Neural progenitor cell (in vitro differentiated cells): ENCODE data around the gene ZNF516. TPM values are rescaled to one million over a fixed set of nuclear protein-coding genes. Genes with fewer than 3 reads are reported as not detected.

Experiments
- DNase-seq: peaks from one replicate; pipeline ENCODE4 v3.0.0-alpha.2; 2016; ENCODE audit warnings: low spot score
- H2AFZ ChIP-seq: fragments of 200-600 bp; sonication (generic); replicated peaks from 2 replicates; pipeline ENCODE4 v1.6.1; 2016; ENCODE audit warnings: antibody characterized with exemption
- H3F3A ChIP-seq: fragments of 200-600 bp; sonication (generic); 2 replicates; pipeline ENCODE4 v1.6.1; 2016; ENCODE audit warnings: antibody characterized with exemption, low read depth
- H3K27ac ChIP-seq: fragments of 200-600 bp; sonication (generic); 2 replicates; pipeline ENCODE4 v1.5.1; 2016; ENCODE audit warnings: mild to moderate bottlenecking
- H3K27me3 ChIP-seq: fragments of 200-600 bp; sonication (generic); 2 replicates; pipeline ENCODE4 v1.6.1; 2016; ENCODE audit warnings: mild to moderate bottlenecking, moderate library complexity
- H3K36me3 ChIP-seq: fragments of 200-600 bp; sonication (generic); 2 replicates; pipeline ENCODE4 v1.5.1; 2016
- H3K4me1 ChIP-seq: fragments of 200-600 bp; sonication (generic); 2 replicates; pipeline ENCODE4 v1.6.1; 2016; ENCODE audit warnings: mixed run types
- H3K4me2 ChIP-seq: fragments of 200-600 bp; sonication (generic); 2 replicates; pipeline ENCODE4 v1.6.1; 2016
- H3K4me3 ChIP-seq: fragments of 200-600 bp; sonication (generic); 2 replicates; pipeline ENCODE4 v1.5.1; 2016
- H3K79me2 ChIP-seq: fragments of 200-600 bp; sonication (generic); 2 replicates; pipeline ENCODE4 v1.6.1; 2016; ENCODE audit warnings: low read depth
- H3K9ac ChIP-seq: fragments of 200-600 bp; sonication (generic); 2 replicates; pipeline ENCODE4 v1.6.1; 2016
- H3K9me3 ChIP-seq: fragments of 200-600 bp; sonication (generic); 2 replicates; pipeline ENCODE4 v1.5.1; 2016; ENCODE audit warnings: low read depth
- H4K20me1 ChIP-seq: fragments of 200-600 bp; sonication (generic); 2 replicates; pipeline ENCODE4 v1.6.1; 2016; ENCODE audit warnings: low read depth
- H3K27ac Mint-ChIP-seq: 3 replicates; pipeline ENCODE4 v1.8.0; 2021; ENCODE audit warnings: mixed read lengths
- H3K27me3 Mint-ChIP-seq: 2 replicates; pipeline ENCODE4 v1.8.0; 2022; ENCODE audit warnings: low read depth, mild to moderate bottlenecking, inconsistent platforms, moderate library complexity, mixed read lengths; ENCODE audit not compliant: insufficient read depth
- H3K36me3 Mint-ChIP-seq: 3 replicates; pipeline ENCODE4 v1.8.0; 2021; ENCODE audit warnings: mixed read lengths
- H3K4me1 Mint-ChIP-seq: 3 replicates; pipeline ENCODE4 v1.8.0; 2021; ENCODE audit warnings: mixed read lengths
- H3K4me3 Mint-ChIP-seq: 3 replicates; pipeline ENCODE4 v1.8.0; 2021; ENCODE audit warnings: mild to moderate bottlenecking, moderate library complexity, mixed read lengths
- H3K9me3 Mint-ChIP-seq: 3 replicates; pipeline ENCODE4 v1.8.0; 2020; ENCODE audit warnings: mixed read lengths
- CTCF ChIP-seq: fragments of 200-600 bp; sonication (generic); IDR thresholded peaks from 2 replicates; pipeline ENCODE4 v1.5.1; 2017; ENCODE audit warnings: antibody characterized with exemption, mild to moderate bottlenecking
- EZH2 ChIP-seq: fragments of 200-600 bp; sonication (generic); IDR thresholded peaks from 2 replicates; pipeline ENCODE4 v1.6.1; 2017; ENCODE audit warnings: antibody characterized with exemption, mild to moderate bottlenecking, moderate library complexity
- EZH2phosphoT487 ChIP-seq: fragments of 200-600 bp; sonication (generic); IDR thresholded peaks from 2 replicates; pipeline ENCODE4 v1.6.1; 2017; ENCODE audit warnings: antibody characterized with exemption
- total RNA-seq: library from RNA; depleted of rRNA; stranded (reverse); fragments of >200 nt; gene quantifications from 2 replicates; pipeline ENCODE4 v1.2.3, GENCODE V29; 2015; ENCODE audit warnings: low replicate concordance

Gene ZNF516
- total RNA-seq, 1 donor from 2014 or later: 45.5 TPM

DNA sequence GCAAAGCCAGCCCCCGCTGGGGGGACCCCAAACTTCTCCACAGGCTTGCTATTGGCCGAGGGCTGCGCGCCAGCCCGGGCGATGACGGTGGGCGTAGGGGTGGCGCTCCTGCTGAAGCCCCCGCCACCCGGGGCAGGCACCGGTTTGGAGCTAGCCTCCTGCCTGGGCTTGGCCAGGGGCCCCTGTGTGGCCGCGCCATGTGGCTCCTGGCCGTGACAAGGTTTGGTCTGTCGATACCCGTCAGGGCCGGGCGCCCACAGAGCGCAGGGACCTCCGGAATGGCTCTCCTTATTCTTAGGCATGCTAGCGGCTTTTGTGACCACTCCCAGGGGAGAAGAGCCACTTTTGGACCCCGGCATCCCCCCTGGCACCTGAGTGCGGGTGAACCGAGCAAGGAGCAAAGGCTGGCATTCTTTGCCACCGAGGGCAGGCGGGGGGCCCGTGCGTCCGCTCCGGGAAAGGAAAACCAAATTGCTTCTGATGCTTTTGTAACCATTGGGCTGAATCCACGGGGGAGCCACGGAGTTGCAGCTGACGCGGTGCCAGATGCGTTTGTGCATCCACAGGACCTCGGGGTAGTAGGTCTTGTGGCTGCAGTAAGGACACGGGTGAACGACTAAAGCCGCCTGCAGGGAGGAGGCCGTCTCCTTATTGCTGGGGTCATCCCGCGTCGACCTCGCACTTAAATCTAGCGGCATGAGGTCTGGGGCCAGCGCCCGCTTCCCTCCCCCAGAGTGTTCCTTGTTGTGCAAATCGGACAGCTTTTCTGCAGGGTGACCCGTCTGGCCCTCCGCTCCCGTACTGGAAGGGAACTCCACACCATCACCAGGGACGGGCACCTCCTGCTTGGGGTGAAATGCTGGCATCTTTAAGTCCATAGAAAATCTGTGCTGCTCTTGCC lies 115.6 kb downstream of the ZNF516 start:
- H3K4me1 Mint-ChIP-seq: peaks cover 8% of the 10 kb centered on the region
- H3K4me3 Mint-ChIP-seq: no peak overlapping the region
- H3K4me1 ChIP-seq: no peaks in the 10 kb centered on the region
- no peak for DNase-seq
- H3K27me3 ChIP-seq: no peaks in the 10 kb centered on the region
- H3K27me3 Mint-ChIP-seq: peaks cover 14% of the 10 kb centered on the region
- H3K27ac ChIP-seq: no peak overlapping the region
- peaks cover 45% of the 10 kb centered on the region for H3K36me3 Mint-ChIP-seq
- H3F3A ChIP-seq: peaks cover 3% of the 10 kb centered on the region
- H3K36me3 ChIP-seq: no peaks in the 10 kb centered on the region
- no peak overlapping the region for H3K4me3 ChIP-seq
- no peak for TF ChIP-seq EZH2
- TF ChIP-seq EZH2phosphoT487: no peak
- no peak for TF ChIP-seq CTCF
- H3K79me2 ChIP-seq: peaks cover 43% of the 10 kb centered on the region
- H3K9me3 Mint-ChIP-seq: no peaks in the 10 kb centered on the region
- H2AFZ ChIP-seq: no peak overlapping the region
- no peak overlapping the region for H3K27ac Mint-ChIP-seq
- H3K9me3 ChIP-seq: no peaks in the 10 kb centered on the region
- H4K20me1 ChIP-seq: peaks cover 86% of the 10 kb centered on the region
- H3K9ac ChIP-seq: no peak overlapping the region
- H3K4me2 ChIP-seq: no peak overlapping the region

DNA sequence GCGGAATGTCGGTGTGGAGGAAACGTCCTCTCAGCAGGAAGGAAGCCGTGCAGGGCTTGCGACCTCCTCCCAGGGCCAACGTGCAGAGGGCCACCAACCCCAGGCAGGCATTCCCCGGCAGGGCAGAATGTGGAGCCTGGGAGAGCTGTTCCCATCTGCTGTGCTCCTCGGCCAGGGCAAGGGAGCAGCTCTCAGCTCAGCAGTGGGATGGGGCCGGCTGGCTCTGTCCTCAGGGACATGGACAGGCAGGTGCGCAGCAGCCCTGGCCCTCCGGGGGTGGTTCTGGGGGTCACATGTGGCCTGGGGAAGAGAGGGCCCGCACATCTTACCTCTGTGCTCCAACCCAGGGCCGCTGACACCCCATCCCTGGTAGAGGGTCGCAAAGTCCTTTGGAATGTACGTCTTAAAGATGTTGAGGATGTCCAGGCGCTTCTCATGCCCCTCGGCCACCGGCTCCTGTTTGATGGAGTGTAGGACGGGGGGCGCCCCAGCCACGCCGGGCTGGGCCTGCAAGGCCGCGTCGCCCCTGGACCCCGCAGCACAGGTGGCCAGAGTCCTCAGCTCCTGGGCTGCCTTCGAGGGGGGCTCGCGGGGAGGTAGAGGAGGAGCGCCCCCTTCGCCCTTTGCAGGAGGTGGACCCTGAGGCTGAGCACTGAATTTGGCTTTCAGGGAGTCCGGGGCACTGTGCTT lies 116.4 kb downstream of the ZNF516 start:
- Histone ChIP-seq H3K79me2 (peaks cover 49% of the 10 kb centered on the region), H3K4me1 (no peaks in the 10 kb centered on the region), H3K9me3 (no peaks in the 10 kb centered on the region), H4K20me1 (peaks cover 90% of the 10 kb centered on the region), H3K27me3 (no peaks in the 10 kb centered on the region), H3K27ac (no peak overlapping the region), H3K4me3 (no peak overlapping the region), H3K4me2 (no peak overlapping the region), H2AFZ (no peak overlapping the region), H3K9ac (no peak overlapping the region), H3K36me3 (no peaks in the 10 kb centered on the region), H3F3A (peaks cover 3% of the 10 kb centered on the region)
- TF ChIP-seq EZH2: no peak
- no peak for TF ChIP-seq CTCF
- no peak for TF ChIP-seq EZH2phosphoT487
- H3K4me1 Mint-ChIP-seq: peaks cover 8% of the 10 kb centered on the region
- H3K4me3 Mint-ChIP-seq: no peak overlapping the region
- DNase-seq: no peak
- no peak overlapping the region for H3K27ac Mint-ChIP-seq
- H3K27me3 Mint-ChIP-seq: peaks cover 11% of the 10 kb centered on the region
- H3K9me3 Mint-ChIP-seq: no peaks in the 10 kb centered on the region
- H3K36me3 Mint-ChIP-seq: peaks cover 47% of the 10 kb centered on the region

- Mint-ChIP-seq H3K27ac (no peak overlapping the region), H3K4me3 (no peak overlapping the region), H3K27me3 (peaks cover 9% of the 10 kb centered on the region), H3K4me1 (peaks cover 10% of the 10 kb centered on the region), H3K9me3 (no peaks in the 10 kb centered on the region), H3K36me3 (peaks cover 48% of the 10 kb centered on the region)
- no peaks in the 10 kb centered on the region for H3K9me3 ChIP-seq
- DNase-seq: no peak
- H3K4me1 ChIP-seq: no peaks in the 10 kb centered on the region
- no peaks in the 10 kb centered on the region for H3K36me3 ChIP-seq
- H3K27ac ChIP-seq: no peak overlapping the region
- H2AFZ ChIP-seq: no peak overlapping the region
- peaks cover 61% of the 10 kb centered on the region for H3K79me2 ChIP-seq
- no peak overlapping the region for H3K4me2 ChIP-seq
- H3K4me3 ChIP-seq: no peak overlapping the region
- TF ChIP-seq EZH2phosphoT487 (no peak), EZH2 (no peak), CTCF (no peak)
- no peaks in the 10 kb centered on the region for H3K27me3 ChIP-seq
- peaks cover 3% of the 10 kb centered on the region for H3F3A ChIP-seq
- peaks cover 91% of the 10 kb centered on the region for H4K20me1 ChIP-seq
- H3K9ac ChIP-seq: no peak overlapping the region
Measured at GRCh38 chr18:76377359-76377756, 117.7 kb downstream of the ZNF516 start.
